HEK293 (cell line): ENCODE measurements around the gene AIG1.

Experiments
- CTCF ChIA-PET: fragments of 350-600 bp; formaldehyde crosslinking; extraction: SDS; loops from one replicate; lab custom pipeline; 2021; ENCODE audit warnings: antibody characterized with exemption; lab: Yijun Ruan, JAX
- POLR2A ChIA-PET: fragments of 300-600 bp; formaldehyde crosslinking; extraction: SDS; loops from one replicate; lab custom pipeline; 2020; ENCODE audit warnings: antibody characterized with exemption, inconsistent platforms; lab: Yijun Ruan, JAX
- H3K27ac ChIP-seq: fragments of 200-500 bp; sonication (Bioruptor generic); 2 replicates; pipeline ENCODE4 v1.5.1; 2014; ENCODE audit warnings: low read depth, low read length, control low read depth, inconsistent platforms; ENCODE audit errors: extremely low read depth
- H3K36me3 ChIP-seq, 2 experiments: fragments of 200-500 bp in 1 of 2; sonication (Bioruptor generic) in 1 of 2; 1 replicate in 1 of 2; 2 replicates in 1 of 2; pipeline ENCODE4 v1.5.1; 2014 to 2017; ENCODE audit warnings: inconsistent platforms in 2 of 2, low read length in 2 of 2; ENCODE audit not compliant: control insufficient read depth in 2 of 2, insufficient read depth in 1 of 2
- H3K4me1 ChIP-seq: fragments of 200-500 bp; sonication (Bioruptor generic); 2 replicates; pipeline ENCODE4 v1.5.1; 2014; ENCODE audit warnings: mild to moderate bottlenecking, low read length, inconsistent platforms; ENCODE audit not compliant: control insufficient read depth, insufficient read depth
- H3K4me3 ChIP-seq: 2 replicates; pipeline ENCODE4 v1.5.1; 2011; ENCODE audit warnings: low read depth, mild to moderate bottlenecking, control low read depth, low read length, moderate library complexity
- H3K9me3 ChIP-seq: fragments of 200-500 bp; sonication (Bioruptor generic); 2 replicates; pipeline ENCODE4 v1.5.1; 2014; ENCODE audit warnings: low read depth, low read length, inconsistent platforms; ENCODE audit not compliant: control insufficient read depth, insufficient read depth
- BCL6B ChIP-seq: fragments of 450-650 bp; formaldehyde crosslinking; IDR thresholded peaks from 2 replicates; pipeline ENCODE4 v1.5.1; 2017; ENCODE audit warnings: missing biosample characterization, missing genetic modification characterization
- GLIS1 ChIP-seq: fragments of 450-650 bp; formaldehyde crosslinking; IDR thresholded peaks from 2 replicates; pipeline ENCODE4 v1.5.1; 2016; ENCODE audit warnings: missing biosample characterization, missing genetic modification characterization
- SETDB1 ChIP-seq: IDR thresholded peaks from one replicate; pipeline ENCODE4 v1.6.1; 2017; ENCODE audit warnings: mild to moderate bottlenecking, low read length, moderate library complexity, mixed read lengths; ENCODE audit not compliant: insufficient read length
- ZIC2 ChIP-seq: fragments of 450-650 bp; formaldehyde crosslinking; IDR thresholded peaks from 2 replicates; pipeline ENCODE4 v1.5.1; 2016; ENCODE audit warnings: missing biosample characterization, missing genetic modification characterization
- ZNF112 ChIP-seq: fragments of 450-650 bp; formaldehyde crosslinking; IDR thresholded peaks from 2 replicates; pipeline ENCODE4 v1.5.0; 2017; ENCODE audit warnings: missing biosample characterization, missing genetic modification characterization
- ZNF155 ChIP-seq: fragments of 450-650 bp; formaldehyde crosslinking; IDR thresholded peaks from 2 replicates; pipeline ENCODE4 v1.5.1; 2016; ENCODE audit warnings: missing biosample characterization, missing genetic modification characterization
- ZNF157 ChIP-seq: fragments of 450-650 bp; formaldehyde crosslinking; IDR thresholded peaks from 2 replicates; pipeline ENCODE4 v1.5.1; 2016; ENCODE audit warnings: missing biosample characterization, missing genetic modification characterization
- ZNF174 ChIP-seq: fragments of 450-650 bp; formaldehyde crosslinking; IDR thresholded peaks from 2 replicates; pipeline ENCODE4 v1.5.0; 2017; ENCODE audit warnings: missing biosample characterization, mild to moderate bottlenecking, missing genetic modification characterization
- ZNF48 ChIP-seq: fragments of 450-650 bp; formaldehyde crosslinking; IDR thresholded peaks from 2 replicates; pipeline ENCODE4 v1.5.1; 2016; ENCODE audit warnings: missing biosample characterization, missing genetic modification characterization
- ZNF548 ChIP-seq: fragments of 450-650 bp; formaldehyde crosslinking; IDR thresholded peaks from 2 replicates; pipeline ENCODE4 v1.5.1; 2016; ENCODE audit warnings: missing biosample characterization, missing genetic modification characterization
- ZNF626 ChIP-seq: fragments of 450-650 bp; sonication (Bioruptor Pico); formaldehyde crosslinking; IDR thresholded peaks from 2 replicates; pipeline ENCODE4 v1.5.1; 2018; ENCODE audit warnings: missing biosample characterization, missing genetic modification characterization, inconsistent platforms
- TF ChIP-seq, protein P1 (sequence below): fragments of 450-650 bp; formaldehyde crosslinking; IDR thresholded peaks from 2 replicates; pipeline ENCODE4 v1.5.1; 2016; ENCODE audit warnings: missing biosample characterization, missing genetic modification characterization, low read depth
- TF ChIP-seq, protein P2 (sequence below): fragments of 450-650 bp; formaldehyde crosslinking; IDR thresholded peaks from 2 replicates; pipeline ENCODE4 v1.5.1; 2016; ENCODE audit warnings: missing biosample characterization, missing genetic modification characterization, borderline replicate concordance
- TF ChIP-seq, protein P3 (sequence below): fragments of 450-650 bp; formaldehyde crosslinking; IDR thresholded peaks from 2 replicates; pipeline ENCODE4 v1.5.1; 2016; ENCODE audit warnings: missing biosample characterization, missing genetic modification characterization

AIG1 gene

DNA sequence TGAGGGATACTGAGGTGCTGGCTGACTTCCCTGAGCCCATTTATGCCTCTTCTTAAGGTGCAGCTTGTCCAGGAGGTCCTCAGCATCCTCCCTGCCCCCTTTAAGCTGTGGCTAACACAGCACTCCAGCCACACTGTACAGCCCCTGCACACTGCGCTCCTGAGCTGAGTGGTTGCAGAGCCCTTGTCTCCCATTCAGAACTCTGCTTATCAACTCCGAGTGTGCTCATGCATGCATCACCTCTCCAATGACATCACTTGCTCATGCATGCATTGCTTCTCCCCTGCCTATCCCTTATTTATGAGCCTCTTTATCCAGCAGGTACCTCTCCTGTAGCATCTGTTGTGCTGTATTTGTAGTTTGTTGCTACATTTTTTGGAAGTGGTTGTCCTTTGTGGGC, 124.6 kb downstream of the AIG1 start:
- H3K9me3 ChIP-seq, result no peaks in the 10 kb centered on the region
- POLR2A ChIA-PET, result no interaction called here
- no peaks in the 10 kb centered on the region for H3K4me1 ChIP-seq
- CTCF ChIA-PET, result no interaction called here
- TF ChIP-seq, protein P1, sequence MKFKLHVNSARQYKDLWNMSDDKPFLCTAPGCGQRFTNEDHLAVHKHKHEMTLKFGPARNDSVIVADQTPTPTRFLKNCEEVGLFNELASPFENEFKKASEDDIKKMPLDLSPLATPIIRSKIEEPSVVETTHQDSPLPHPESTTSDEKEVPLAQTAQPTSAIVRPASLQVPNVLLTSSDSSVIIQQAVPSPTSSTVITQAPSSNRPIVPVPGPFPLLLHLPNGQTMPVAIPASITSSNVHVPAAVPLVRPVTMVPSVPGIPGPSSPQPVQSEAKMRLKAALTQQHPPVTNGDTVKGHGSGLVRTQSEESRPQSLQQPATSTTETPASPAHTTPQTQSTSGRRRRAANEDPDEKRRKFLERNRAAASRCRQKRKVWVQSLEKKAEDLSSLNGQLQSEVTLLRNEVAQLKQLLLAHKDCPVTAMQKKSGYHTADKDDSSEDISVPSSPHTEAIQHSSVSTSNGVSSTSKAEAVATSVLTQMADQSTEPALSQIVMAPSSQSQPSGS (tag by site-specific recombination), result 0 out of 2 replicates have a peak, but pooled peaks have one; percentile 11
- TF ChIP-seq GLIS1 (tag by site-specific recombination) (no peak), BCL6B (no peak)
- TF ChIP-seq, all 188 proteins: peak for 1
- Histone ChIP-seq H3K36me3 (peaks cover 0 to 10% of the 10 kb centered on the region in 2 experiments; a peak in 2 of 3 replicates), H3K27ac (no peak overlapping the region), H3K4me3 (no peak overlapping the region)

DNA sequence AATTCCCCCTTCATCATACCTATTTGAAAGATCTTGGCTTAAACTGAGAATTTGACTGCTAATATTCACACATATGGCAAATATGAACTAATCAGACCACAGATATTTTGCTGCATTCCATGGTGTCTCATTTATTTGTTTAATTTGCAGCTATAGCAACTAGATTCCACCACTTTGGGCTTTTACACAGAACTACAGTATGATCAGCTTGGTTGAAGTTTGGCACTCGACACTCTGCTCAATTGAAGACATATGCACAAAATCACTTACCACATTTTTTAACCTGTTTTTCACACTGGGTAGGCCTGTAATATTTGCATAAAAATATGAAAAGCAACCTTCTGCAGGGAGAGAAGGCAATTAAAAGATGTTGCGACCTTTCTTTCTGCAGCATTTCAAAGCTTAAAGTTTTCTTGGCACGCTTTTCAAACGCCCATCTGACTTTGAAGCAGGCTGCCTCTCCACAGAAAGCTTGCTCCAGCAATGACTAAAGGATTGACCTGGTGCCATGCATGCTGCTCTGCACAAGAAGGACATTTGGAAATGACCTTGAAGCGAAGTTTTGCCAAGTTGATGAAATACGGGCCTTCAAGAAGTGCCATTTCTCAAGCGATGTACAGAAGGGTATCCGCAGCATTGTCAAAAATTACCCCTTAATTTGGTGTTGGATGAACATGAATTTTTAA, 126.7 kb downstream of the AIG1 start:
- no peak for TF ChIP-seq ZNF626 (tag by site-specific recombination)
- TF ChIP-seq ZIC2, result no peak
- no peak for TF ChIP-seq ZNF548 (tag by site-specific recombination)
- no peak for TF ChIP-seq SETDB1
- no peak for TF ChIP-seq ZNF157
- TF ChIP-seq, protein P2, sequence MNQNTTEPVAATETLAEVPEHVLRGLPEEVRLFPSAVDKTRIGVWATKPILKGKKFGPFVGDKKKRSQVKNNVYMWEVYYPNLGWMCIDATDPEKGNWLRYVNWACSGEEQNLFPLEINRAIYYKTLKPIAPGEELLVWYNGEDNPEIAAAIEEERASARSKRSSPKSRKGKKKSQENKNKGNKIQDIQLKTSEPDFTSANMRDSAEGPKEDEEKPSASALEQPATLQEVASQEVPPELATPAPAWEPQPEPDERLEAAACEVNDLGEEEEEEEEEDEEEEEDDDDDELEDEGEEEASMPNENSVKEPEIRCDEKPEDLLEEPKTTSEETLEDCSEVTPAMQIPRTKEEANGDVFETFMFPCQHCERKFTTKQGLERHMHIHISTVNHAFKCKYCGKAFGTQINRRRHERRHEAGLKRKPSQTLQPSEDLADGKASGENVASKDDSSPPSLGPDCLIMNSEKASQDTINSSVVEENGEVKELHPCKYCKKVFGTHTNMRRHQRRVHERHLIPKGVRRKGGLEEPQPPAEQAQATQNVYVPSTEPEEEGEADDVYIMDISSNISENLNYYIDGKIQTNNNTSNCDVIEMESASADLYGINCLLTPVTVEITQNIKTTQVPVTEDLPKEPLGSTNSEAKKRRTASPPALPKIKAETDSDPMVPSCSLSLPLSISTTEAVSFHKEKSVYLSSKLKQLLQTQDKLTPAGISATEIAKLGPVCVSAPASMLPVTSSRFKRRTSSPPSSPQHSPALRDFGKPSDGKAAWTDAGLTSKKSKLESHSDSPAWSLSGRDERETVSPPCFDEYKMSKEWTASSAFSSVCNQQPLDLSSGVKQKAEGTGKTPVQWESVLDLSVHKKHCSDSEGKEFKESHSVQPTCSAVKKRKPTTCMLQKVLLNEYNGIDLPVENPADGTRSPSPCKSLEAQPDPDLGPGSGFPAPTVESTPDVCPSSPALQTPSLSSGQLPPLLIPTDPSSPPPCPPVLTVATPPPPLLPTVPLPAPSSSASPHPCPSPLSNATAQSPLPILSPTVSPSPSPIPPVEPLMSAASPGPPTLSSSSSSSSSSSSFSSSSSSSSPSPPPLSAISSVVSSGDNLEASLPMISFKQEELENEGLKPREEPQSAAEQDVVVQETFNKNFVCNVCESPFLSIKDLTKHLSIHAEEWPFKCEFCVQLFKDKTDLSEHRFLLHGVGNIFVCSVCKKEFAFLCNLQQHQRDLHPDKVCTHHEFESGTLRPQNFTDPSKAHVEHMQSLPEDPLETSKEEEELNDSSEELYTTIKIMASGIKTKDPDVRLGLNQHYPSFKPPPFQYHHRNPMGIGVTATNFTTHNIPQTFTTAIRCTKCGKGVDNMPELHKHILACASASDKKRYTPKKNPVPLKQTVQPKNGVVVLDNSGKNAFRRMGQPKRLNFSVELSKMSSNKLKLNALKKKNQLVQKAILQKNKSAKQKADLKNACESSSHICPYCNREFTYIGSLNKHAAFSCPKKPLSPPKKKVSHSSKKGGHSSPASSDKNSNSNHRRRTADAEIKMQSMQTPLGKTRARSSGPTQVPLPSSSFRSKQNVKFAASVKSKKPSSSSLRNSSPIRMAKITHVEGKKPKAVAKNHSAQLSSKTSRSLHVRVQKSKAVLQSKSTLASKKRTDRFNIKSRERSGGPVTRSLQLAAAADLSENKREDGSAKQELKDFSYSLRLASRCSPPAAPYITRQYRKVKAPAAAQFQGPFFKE (tag by site-specific recombination), result no peak
- TF ChIP-seq ZNF48 (tag by site-specific recombination), result no peak
- TF ChIP-seq ZNF155 (tag by site-specific recombination), result no peak
- no peak for TF ChIP-seq ZNF174 (tag by site-specific recombination)
- TF ChIP-seq ZNF112 (tag by site-specific recombination), result no peak
- TF ChIP-seq, protein P3, sequence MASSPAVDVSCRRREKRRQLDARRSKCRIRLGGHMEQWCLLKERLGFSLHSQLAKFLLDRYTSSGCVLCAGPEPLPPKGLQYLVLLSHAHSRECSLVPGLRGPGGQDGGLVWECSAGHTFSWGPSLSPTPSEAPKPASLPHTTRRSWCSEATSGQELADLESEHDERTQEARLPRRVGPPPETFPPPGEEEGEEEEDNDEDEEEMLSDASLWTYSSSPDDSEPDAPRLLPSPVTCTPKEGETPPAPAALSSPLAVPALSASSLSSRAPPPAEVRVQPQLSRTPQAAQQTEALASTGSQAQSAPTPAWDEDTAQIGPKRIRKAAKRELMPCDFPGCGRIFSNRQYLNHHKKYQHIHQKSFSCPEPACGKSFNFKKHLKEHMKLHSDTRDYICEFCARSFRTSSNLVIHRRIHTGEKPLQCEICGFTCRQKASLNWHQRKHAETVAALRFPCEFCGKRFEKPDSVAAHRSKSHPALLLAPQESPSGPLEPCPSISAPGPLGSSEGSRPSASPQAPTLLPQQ (tag by site-specific recombination), result no peak
- Histone ChIP-seq H3K4me3 (no peak overlapping the region), H3K4me1 (no peaks in the 10 kb centered on the region), H3K36me3 (peaks cover 0 to 10% of the 10 kb centered on the region in 2 experiments; a peak in 1 of 3 replicates), H3K27ac (no peak overlapping the region), H3K9me3 (no peaks in the 10 kb centered on the region)
- CTCF ChIA-PET, result interaction anchor here (1.2 kb wide), 1 partner anchor 494 kb away, joined by 3 read pairs; no protein-coding TSS in a partner anchor
- POLR2A ChIA-PET, result no interaction called here
